CD4-positive, CD25-positive, alpha-beta regulatory T cell (primary cell): Measurements from ENCODE around the gene SIDT2. TPM values are rescaled to one million over a fixed set of nuclear protein-coding genes. Genes with fewer than 3 reads are reported as not detected.
"Not testable (repeated sequence)": the region's sequence is repeated elsewhere in the genome, so short reads cannot be mapped to it uniquely, and the experiment has no call there.

ENCODE experiments used
- ATAC-seq, 2 donors: fragments of 150-1000 bp; cut with Tn5 transposase; one replicate each; pipeline ENCODE4 v1.10.0; 2021; ENCODE audit warnings: low read depth in 2 of 2, moderate number of reproducible peaks in 2 of 2, moderate library complexity in 1 of 2
- DNase-seq, 3 donors: peaks; one replicate each; pipeline versions ENCODE4 v3.0.0 to v3.0.0-alpha.2; 2012 to 2022; ENCODE audit warnings: mixed read lengths in 1 of 3
- H3K27ac ChIP-seq: one replicate; pipeline ENCODE4 v1.7.0; 2013; ENCODE audit warnings: mild to moderate bottlenecking, low read length; ENCODE audit not compliant: insufficient read depth, poor library complexity, severe bottlenecking
- H3K27me3 ChIP-seq: one replicate; pipeline ENCODE4 v1.7.0; 2013; ENCODE audit warnings: low read length; ENCODE audit not compliant: control insufficient read depth, insufficient read depth
- H3K36me3 ChIP-seq: one replicate; pipeline ENCODE4 v1.7.0; 2013; ENCODE audit warnings: mild to moderate bottlenecking, low read length, moderate library complexity; ENCODE audit not compliant: control insufficient read depth, insufficient read depth
- H3K4me1 ChIP-seq: 2 replicates; pipeline ENCODE4 v1.7.0; 2013; ENCODE audit warnings: mild to moderate bottlenecking, low read length; ENCODE audit not compliant: insufficient read depth, control insufficient read depth, poor library complexity, severe bottlenecking
- H3K4me3 ChIP-seq: one replicate; pipeline ENCODE4 v1.7.0; 2013; ENCODE audit warnings: low read depth, mild to moderate bottlenecking, low read length, moderate library complexity
- H3K9me3 ChIP-seq, 2 experiments: 1 replicate in 1 of 2; 2 replicates in 1 of 2; pipeline ENCODE4 v1.7.0; 2013; ENCODE audit warnings: low read length in 2 of 2, mild to moderate bottlenecking in 1 of 2, moderate library complexity in 1 of 2; ENCODE audit not compliant: control insufficient read depth in 2 of 2
- H3K27ac Mint-ChIP-seq, 3 donors: one replicate each; pipeline ENCODE4 v1.8.0; 2020 to 2022; ENCODE audit warnings: mild to moderate bottlenecking in 3 of 3, mixed read lengths in 3 of 3, moderate library complexity in 2 of 3
- H3K27me3 Mint-ChIP-seq: one replicate; pipeline ENCODE4 v1.8.0; 2022; ENCODE audit warnings: mild to moderate bottlenecking, mixed read lengths
- H3K36me3 Mint-ChIP-seq: one replicate; pipeline ENCODE4 v1.8.0; 2020; ENCODE audit warnings: mixed read lengths
- H3K4me1 Mint-ChIP-seq, 4 donors: one replicate each; pipeline ENCODE4 v1.8.0; 2020 to 2022; ENCODE audit warnings: mixed read lengths in 4 of 4, mild to moderate bottlenecking in 1 of 4
- H3K4me3 Mint-ChIP-seq, 4 donors: one replicate each; pipeline ENCODE4 v1.8.0; 2020 to 2022; ENCODE audit warnings: mild to moderate bottlenecking in 4 of 4, mixed read lengths in 4 of 4, moderate library complexity in 3 of 4
- H3K9me3 Mint-ChIP-seq, 7 donors: one replicate each; pipeline ENCODE4 v1.8.0; 2020 to 2022; ENCODE audit warnings: mixed read lengths in 7 of 7, mild to moderate bottlenecking in 3 of 7, moderate library complexity in 2 of 7
- polyA plus RNA-seq, 4 donors: library from polyadenylated mRNA; unstranded; fragments of 300-500 nt; fragmentation: Illumina TruSeq; gene quantifications; one replicate each; pipeline ENCODE4 v1.2.3, GENCODE V29; 2021
- total RNA-seq: library from RNA; stranded (reverse); gene quantifications from one replicate; pipeline ENCODE4 v1.2.3, GENCODE V29; 2022

SIDT2 gene
- total and polyA plus RNA-seq, 5 donors from 2014 or later: 2.5 to 129 (median 5.4) TPM

- not testable (repeated sequence) for H3K4me3 Mint-ChIP-seq, H3K9me3 Mint-ChIP-seq, H3K27ac Mint-ChIP-seq, DNase-seq, H3K9me3 ChIP-seq, H3K4me3 ChIP-seq, H3K27me3 ChIP-seq, H3K27me3 Mint-ChIP-seq, ATAC-seq, H3K27ac ChIP-seq, H3K4me1 ChIP-seq
- peaks cover 0 to 21% (median 11%) of the 10 kb centered on the region in 4 donors for H3K4me1 Mint-ChIP-seq
- H3K36me3 Mint-ChIP-seq: peaks cover 34% of the 10 kb centered on the region
- peaks cover 52% of the 10 kb centered on the region for H3K36me3 ChIP-seq
Observed at GRCh38 chr11:117209351-117210125, 31.0 kb downstream of the SIDT2 start.

- peaks cover 32% of the 10 kb centered on the region for H3K36me3 Mint-ChIP-seq
- DNase-seq (no peak), ATAC-seq (no peak)
- H3K4me1 Mint-ChIP-seq: peaks cover 0 to 14% (median 12%) of the 10 kb centered on the region in 4 donors
- no peak overlapping the region for H3K4me3 ChIP-seq
- H3K36me3 ChIP-seq: peaks cover 49% of the 10 kb centered on the region
- no peaks in the 10 kb centered on the region for H3K27me3 Mint-ChIP-seq
- H3K4me1 ChIP-seq: no peaks in the 10 kb centered on the region
- peak overlapping the region in 1 of 4 donors; percentile 80 for H3K4me3 Mint-ChIP-seq
- no peaks in the 10 kb centered on the region for H3K9me3 Mint-ChIP-seq
- no peak overlapping the region for H3K27ac ChIP-seq
- no peaks in the 10 kb centered on the region for H3K27me3 ChIP-seq
- H3K9me3 ChIP-seq: no peaks in the 10 kb centered on the region
- no peak overlapping the region for H3K27ac Mint-ChIP-seq
Observed at GRCh38 chr11:117210620-117211019, 32.1 kb downstream of the SIDT2 start.

- peaks cover 0 to 21% (median 12%) of the 10 kb centered on the region in 4 donors for H3K4me1 Mint-ChIP-seq
- H3K27me3 Mint-ChIP-seq: no peaks in the 10 kb centered on the region
- H3K9me3 Mint-ChIP-seq: no peaks in the 10 kb centered on the region
- peaks cover 46% of the 10 kb centered on the region for H3K36me3 Mint-ChIP-seq
- Histone ChIP-seq H3K36me3 (peaks cover 70% of the 10 kb centered on the region), H3K4me1 (no peaks in the 10 kb centered on the region), H3K4me3 (no peak overlapping the region), H3K27me3 (no peaks in the 10 kb centered on the region), H3K27ac (no peak overlapping the region), H3K9me3 (no peaks in the 10 kb centered on the region)
- no peak overlapping the region for H3K27ac Mint-ChIP-seq
- DNase-seq (no peak), ATAC-seq (no peak)
- no peak overlapping the region for H3K4me3 Mint-ChIP-seq
Observed at GRCh38 chr11:117212697-117213355, 34.3 kb downstream of the SIDT2 start.

- Histone ChIP-seq H3K4me1 (no peaks in the 10 kb centered on the region), H3K36me3 (peaks cover 84% of the 10 kb centered on the region), H3K9me3 (no peaks in the 10 kb centered on the region), H3K27ac (no peak overlapping the region), H3K4me3 (no peak overlapping the region), H3K27me3 (no peaks in the 10 kb centered on the region)
- ATAC-seq (no peak), DNase-seq (no peak)
- peaks cover 49% of the 10 kb centered on the region for H3K36me3 Mint-ChIP-seq
- H3K4me3 Mint-ChIP-seq: no peak overlapping the region
- peaks cover 0 to 24% (median 12%) of the 10 kb centered on the region in 4 donors for H3K4me1 Mint-ChIP-seq
- H3K27ac Mint-ChIP-seq: peak overlapping the region in 2 of 3 donors; percentile 16 to 95
- H3K27me3 Mint-ChIP-seq: no peaks in the 10 kb centered on the region
- no peaks in the 10 kb centered on the region for H3K9me3 Mint-ChIP-seq
Observed at GRCh38 chr11:117214404-117215110, 36.0 kb downstream of the SIDT2 start.

GRCh38 chr11:117217141-117218084 lies 38.9 kb downstream of the SIDT2 start:
- H3K4me3 ChIP-seq: no peak overlapping the region
- H3K36me3 ChIP-seq: peaks cover 92% of the 10 kb centered on the region
- H3K9me3 ChIP-seq: no peaks in the 10 kb centered on the region
- no peaks in the 10 kb centered on the region for H3K27me3 ChIP-seq
- DNase-seq (no peak), ATAC-seq (no peak)
- no peaks in the 10 kb centered on the region for H3K9me3 Mint-ChIP-seq
- peaks cover 49% of the 10 kb centered on the region for H3K36me3 Mint-ChIP-seq
- H3K27me3 Mint-ChIP-seq: no peaks in the 10 kb centered on the region
- H3K27ac ChIP-seq: peak overlapping the region; percentile 18
- H3K4me1 Mint-ChIP-seq: peaks cover 0 to 25% (median 8%) of the 10 kb centered on the region in 4 donors
- H3K27ac Mint-ChIP-seq: peak overlapping the region in 2 of 3 donors; percentile 46 to 69
- H3K4me3 Mint-ChIP-seq: no peak overlapping the region
- no peaks in the 10 kb centered on the region for H3K4me1 ChIP-seq

- Mint-ChIP-seq H3K36me3 (peaks cover 43% of the 10 kb centered on the region), H3K27me3 (no peaks in the 10 kb centered on the region)
- no peaks in the 10 kb centered on the region for H3K9me3 ChIP-seq
Observed at GRCh38 chr11:117218133-117218915, 39.8 kb downstream of the SIDT2 start.

More at GRCh38 chr11:117218133-117218915, 39.8 kb downstream of the SIDT2 start:
- H3K4me3 Mint-ChIP-seq: no peak overlapping the region
- no peaks in the 10 kb centered on the region for H3K9me3 Mint-ChIP-seq
- ATAC-seq: no peak
- peak overlapping the region in 2 of 3 donors; percentile 60 to 82 for H3K27ac Mint-ChIP-seq
- Histone ChIP-seq H3K4me3 (no peak overlapping the region), H3K27ac (no peak overlapping the region), H3K36me3 (peaks cover 92% of the 10 kb centered on the region), H3K27me3 (no peaks in the 10 kb centered on the region), H3K4me1 (no peaks in the 10 kb centered on the region)
- no peak for DNase-seq
- peaks cover 0 to 20% (median 6%) of the 10 kb centered on the region in 4 donors for H3K4me1 Mint-ChIP-seq
